Measurements from ENCODE around the gene NUDT19.

- TF ChIP-seq CTCF (IDR thresholded peaks at IDR 0.05) (no peak), ZFX (IDR thresholded peaks at IDR 0.05; ENCODE audit: borderline replicate concordance) (no peak)
These were observed 15.9 kb upstream of the NUDT19 start, which contains the start of gene RGS9BP for GRCh38 chr19:32675720-32676185.
